Measurements from ENCODE around the gene SCN9A. TPM values are rescaled to one million over a fixed set of nuclear protein-coding genes. Genes with fewer than 3 reads are reported as not detected.
A peak's percentile ranks its signal among the peaks of the same experiment; 100 is the strongest.

Gene SCN9A
- total RNA-seq (2011; cell fraction: chromatin; rRNA removed; ENCODE audit: low replicate concordance) = 27.2 and 83.3 TPM in 2 replicates
- total RNA-seq (2011; cell fraction: nucleolus; rRNA removed) = 14.2 and 21.1 TPM in 2 replicates
- total RNA-seq (2011; cell fraction: nucleoplasm; rRNA removed) = 29.3 and 43.3 TPM in 2 replicates
- total RNA-seq (2014; rRNA removed) (7.1 and 7.8 TPM in 2 replicates), total RNA-seq (2014; rRNA removed; fragmentation: Illumina TruSeq; extraction: Trizol) (10.8 and 11.4 TPM in 2 replicates), total RNA-seq (2015; rRNA removed; fragmentation: Illumina TruSeq; extraction: Trizol) (19.8 and 22.8 TPM in 2 replicates), total RNA-seq (2021) (8.5 and 10.4 TPM in 2 replicates), polyA plus RNA-seq (2011; rRNA removed) (2.8 and 7.6 TPM in 2 replicates), polyA plus RNA-seq (2014; fragmentation: Illumina TruSeq; extraction: Trizol) (4.5 and 6.4 TPM in 2 replicates), polyA plus RNA-seq (2014; fragmentation: Nextera tagmentation; extraction: Ambion mirVana) (1 to 10 TPM; 1.4 to 1.5 TPM), polyA plus RNA-seq (2014; rRNA removed) (4.7 and 5.0 TPM in 2 replicates), polyA minus RNA-seq (2011; rRNA and poly(A)+ RNA removed) (15.1 and 27.6 TPM in 2 replicates), Bru-seq, nascent RNA (percentile 59 among the genes with signal in this experiment), BruChase-seq, experiment 1, labeled RNA remaining after a 2-hour chase (percentile 61 among the genes with signal in this experiment), BruChase-seq, experiment 2, labeled RNA remaining after a 6-hour chase (percentile 61 among the genes with signal in this experiment)
- polyA plus RNA-seq (2011; cell fraction: cytosol; rRNA removed) = 1.3 and 2.4 TPM in 2 replicates
- polyA plus RNA-seq (2011; cell fraction: nucleus; rRNA removed) = 3.6 and 9.7 TPM in 2 replicates
- polyA plus RNA-seq (2012) = 9.7 and 19.0 TPM in 2 replicates
- polyA minus RNA-seq (2011; cell fraction: cytosol; rRNA and poly(A)+ RNA removed) = 1.3 and 5.2 TPM in 2 replicates
- polyA minus RNA-seq (2011; cell fraction: nucleus; rRNA and poly(A)+ RNA removed) = 14.8 and 27.5 TPM in 2 replicates
- long read RNA-seq, experiment 1, partial matches to known transcripts = 2 of 13 reads
- long read RNA-seq, experiment 1, other reads (novel, unspliced or antisense) = 9 of 13 reads
- long read RNA-seq, experiment 2, partial matches to known transcripts = 0 of 7 reads
- long read RNA-seq, experiment 2, other reads (novel, unspliced or antisense) = 7 of 7 reads
- long read RNA-seq, experiment 3, partial matches to known transcripts = 3 of 4 reads
- long read RNA-seq, experiment 3, other reads (novel, unspliced or antisense) = 1 of 4 reads

GRCh38 chr2:166375736-166376487 is at the start of gene SCN9A:
SCN9A (minus strand) TSS chr2:166375944; CDS start chr2:166311756, 64,188 bp downstream.
- DNase-seq (ENCODE audit: extremely low read depth in 1 of 4, low spot score in 3 of 4) (peak; percentile 90 to 98 (median 93)), FAIRE-seq (peak; percentile 93), ATAC-seq (peak; percentile 92)
- BruUV-seq (replicated peaks) = no TSS peak
- H3K9me3 ChIP-seq (replicated peaks; ENCODE audit: control insufficient read depth, insufficient read depth, low read depth, low read length) = no peaks in the 10 kb centered on the region
- intact Hi-C loops (cut with micrococcal nuclease) = loop anchor here (1.0 to 10.0 kb wide), 4 partner anchors 12 to 1569 kb away; no protein-coding TSS in a partner anchor
- peak within 1 kb of the TSS; percentile 91 for H2AFZ ChIP-seq (ENCODE audit: low read depth, low read length)
- peaks cover 40% of the 10 kb centered on the region for H3K79me2 ChIP-seq (ENCODE audit: control insufficient read depth, insufficient read depth, low read length)
- peak within 1 kb of the TSS; percentile 65 to 89 for H3K9ac ChIP-seq (ENCODE audit: insufficient read depth in 1 of 2, low read depth in 2 of 2, low read length in 2 of 2)
- H3K4me3 ChIP-seq = peak within 1 kb of the TSS; percentile 62
- peaks cover 4 to 27% of the 10 kb centered on the region in 2 experiments; a peak in 4 of 5 replicates for H3K4me1 ChIP-seq (replicated peaks in 1 of 2; ENCODE audit: control insufficient read depth in 2 of 2, insufficient read depth in 2 of 2, low read length in 2 of 2)
- WGBS (ENCODE audit: insufficient coverage, low coverage, missing lambda C conversion rate) = under 1% methylated on average over 28 of the region's 45 CpGs
- ChIA-PET CTCF (ENCODE audit: low intra/inter-chr PET ratio) (no interaction called here), POLR2A (interaction anchor here (0.6 to 2.3 kb wide), 13 partner anchors 10 to 1562 kb away, joined by 3 to 11 read pairs (median 3); no protein-coding TSS in a partner anchor)
- peak within 1 kb of the TSS; percentile 83 for H3K27ac ChIP-seq (ENCODE audit: extremely low read depth, low read depth, low read length)
- no peaks in the 10 kb centered on the region for H3K36me3 ChIP-seq (ENCODE audit: control insufficient read depth, insufficient read depth, low read length)
- no peaks in the 10 kb centered on the region for H3K9me1 ChIP-seq (ENCODE audit: control insufficient read depth, insufficient read depth, low read length)
- in situ Hi-C loops (cut with MboI) = no loop called here
- H3K27me3 ChIP-seq (ENCODE audit: control insufficient read depth in 2 of 2, insufficient read depth in 2 of 2, low read length in 2 of 2) = no peaks in the 10 kb centered on the region
- no peaks in the 10 kb centered on the region for H4K20me1 ChIP-seq (replicated peaks; ENCODE audit: control insufficient read depth, insufficient read depth, low read length)
- peak within 1 kb of the TSS; percentile 94 for H3K4me2 ChIP-seq (ENCODE audit: insufficient read depth, low read length)
- TF ChIP-seq MNT (conservative IDR thresholded peaks at IDR 0.05) (peak; percentile 88 to 94), LCOR (CRISPR knock-in tag; IDR thresholded peaks at IDR 0.05) (0 out of 2 replicates have a peak, but pooled peaks have one; percentile 49), ASH1L (IDR thresholded peaks at IDR 0.05; ENCODE audit: borderline replicate concordance, low read depth, partially characterized antibody) (no peak), RUNX1 (IDR thresholded peaks at IDR 0.05; ENCODE audit: low read depth) (peak; percentile 81), POLR2G (IDR thresholded peaks at IDR 0.05; ENCODE audit: low read depth, low read length) (peak; percentile 88), KLF10 (CRISPR knock-in tag; IDR thresholded peaks at IDR 0.05) (no peak), ZBTB33 (CRISPR knock-in tag; IDR thresholded peaks at IDR 0.05) (no peak; the same call in 1 of the 2 replicates), CEBPZ (IDR thresholded peaks at IDR 0.05; ENCODE audit: borderline replicate concordance, low read depth, low read length) (no peak)
